ENCODE results near the gene TBK1. TPM values are rescaled to one million over a fixed set of nuclear protein-coding genes. Genes with fewer than 3 reads are reported as not detected.

Gene TBK1
- total and polyA plus RNA-seq, 9 of the 15 experiments (the other 6 are each of a cell fraction or from before 2014, with no cell fraction given), result 20.4 to 42.0 (median 27.8) TPM

DNA sequence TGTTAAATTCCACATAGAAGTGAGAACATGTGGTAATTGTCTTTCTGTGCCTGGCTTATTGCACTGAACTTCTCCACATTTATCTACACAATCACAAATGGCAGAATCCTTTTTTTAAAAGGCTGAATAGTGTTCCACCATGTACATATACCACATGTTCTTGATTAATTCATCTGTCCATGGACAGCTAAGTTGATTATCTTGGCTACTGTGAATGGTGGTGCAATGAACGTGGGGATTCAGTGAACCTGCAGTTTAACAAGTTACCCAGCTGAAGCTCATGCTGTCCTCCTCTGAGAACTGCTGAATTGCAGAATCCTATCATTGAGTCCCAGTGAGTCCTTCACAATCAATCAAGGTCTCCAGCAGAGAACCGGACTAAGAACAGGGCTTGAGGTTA lies 74.9 kb downstream of the TBK1 start:
- POLR2A ChIA-PET, result no interaction called here
- Histone ChIP-seq H3K9ac (ENCODE audit: insufficient read depth in 1 of 2, low read depth in 2 of 2, low read length in 2 of 2) (no peak overlapping the region), H3K9me1 (ENCODE audit: control insufficient read depth, insufficient read depth, low read length) (no peaks in the 10 kb centered on the region), H3K4me2 (ENCODE audit: insufficient read depth, low read length) (no peak overlapping the region), H3K9me3 (replicated peaks; ENCODE audit: control insufficient read depth, insufficient read depth, low read depth, low read length) (no peaks in the 10 kb centered on the region), H3K4me1 (replicated peaks in 1 of 2; ENCODE audit: control insufficient read depth in 2 of 2, insufficient read depth in 2 of 2, low read length in 2 of 2) (no peaks in the 10 kb centered on the region), H3K4me3 (no peak overlapping the region), H4K20me1 (replicated peaks; ENCODE audit: control insufficient read depth, insufficient read depth, low read length) (no peaks in the 10 kb centered on the region), H2AFZ (ENCODE audit: low read depth, low read length) (no peak overlapping the region), H3K79me2 (ENCODE audit: control insufficient read depth, insufficient read depth, low read length) (no peaks in the 10 kb centered on the region), H3K36me3 (ENCODE audit: control insufficient read depth, insufficient read depth, low read length) (no peaks in the 10 kb centered on the region), H3K27me3 (ENCODE audit: control insufficient read depth in 2 of 2, insufficient read depth in 2 of 2, low read length in 2 of 2) (peaks cover 9 to 10% of the 10 kb centered on the region in 2 experiments; a peak in 4 of 5 replicates), H3K27ac (ENCODE audit: extremely low read depth, low read depth, low read length) (no peak overlapping the region)
- 6% methylated on average over 2 of the region's 2 CpGs for WGBS (ENCODE audit: insufficient coverage, low coverage, missing lambda C conversion rate)
- FAIRE-seq (no peak), DNase-seq (ENCODE audit: extremely low read depth in 1 of 4, low spot score in 3 of 4) (no peak), ATAC-seq (no peak)
- in situ Hi-C loops (cut with MboI), result no loop called here
- intact Hi-C loops (cut with micrococcal nuclease), result no loop called here
- CTCF ChIA-PET (ENCODE audit: low intra/inter-chr PET ratio), result no interaction called here
- BruUV-seq (replicated peaks), result no TSS peak
- TF ChIP-seq KDM1A (IDR thresholded peaks at IDR 0.05) (no peak), RFX5 (IDR thresholded peaks at IDR 0.05; ENCODE audit: low read depth, low read length) (no peak), MAFG (tag; conservative IDR thresholded peaks at IDR 0.05) (peak; percentile 82), C11orf30 (IDR thresholded peaks at IDR 0.05; ENCODE audit: low read depth) (peak; percentile 83), ZNF316 (IDR thresholded peaks at IDR 0.05) (peak; percentile 85), ZBTB7A (IDR thresholded peaks at IDR 0.05; ENCODE audit: borderline replicate concordance, control insufficient read depth, low read depth, low read length) (no peak), MAFK (IDR thresholded peaks at IDR 0.05; ENCODE audit: low read length) (peak; percentile 54; the same call in 1 of the 2 replicates), MAFF (IDR thresholded peaks at IDR 0.05; ENCODE audit: low read length) (peak; percentile 54; the same call in 1 of the 2 replicates), TRIM28 (IDR thresholded peaks at IDR 0.05) (no peak), NFE2L1 (tag; IDR thresholded peaks at IDR 0.05; ENCODE audit: borderline replicate concordance, low read depth) (no peak)
